Neural cell (in vitro differentiated cells): ENCODE results near the gene CHMP1A. TPM values are rescaled to one million over a fixed set of nuclear protein-coding genes. Genes with fewer than 3 reads are reported as not detected.

ENCODE experiments used
- H2AFZ ChIP-seq: fragments of 200-600, 300-800 bp; sonication (generic), shearing (Covaris generic); 2 replicates; pipeline ENCODE4 v1.6.0; 2014; ENCODE audit warnings: low read depth, mild to moderate bottlenecking, antibody characterized with exemption, low read length, moderate library complexity
- H3F3A ChIP-seq: fragments of 200-600 bp; shearing (Covaris generic); 2 replicates; pipeline ENCODE4 v1.6.1; 2016; ENCODE audit warnings: mild to moderate bottlenecking, moderate library complexity, mixed read lengths, antibody characterized with exemption, low read length; ENCODE audit not compliant: insufficient read depth, poor library complexity, severe bottlenecking
- H3K27ac ChIP-seq: fragments of 200-600, 300-800 bp; sonication (generic), shearing (Covaris generic); 2 replicates; pipeline ENCODE4 v1.5.1; 2014; ENCODE audit warnings: mild to moderate bottlenecking, low read length, moderate library complexity
- H3K27me3 ChIP-seq: fragments of 300-800, 200-600 bp; sonication (generic), shearing (Covaris generic); 2 replicates; pipeline ENCODE4 v1.6.0; 2014; ENCODE audit warnings: mild to moderate bottlenecking, low read depth, low read length, moderate library complexity; ENCODE audit not compliant: insufficient read depth
- H3K36me3 ChIP-seq: fragments of 300-800, 200-600 bp; sonication (generic), shearing (Covaris generic); 2 replicates; pipeline ENCODE4 v1.5.1; 2014; ENCODE audit warnings: mild to moderate bottlenecking, antibody characterized with exemption, low read length, moderate library complexity; ENCODE audit not compliant: insufficient read depth
- H3K4me2 ChIP-seq: fragments of 300-800, 200-600 bp; sonication (generic), shearing (Covaris generic); 2 replicates; pipeline ENCODE4 v1.6.0; 2014; ENCODE audit warnings: mild to moderate bottlenecking, low read length
- H3K4me3 ChIP-seq: fragments of 300-800, 200-600 bp; sonication (generic), shearing (Covaris generic); 2 replicates; pipeline ENCODE4 v1.5.1; 2014; ENCODE audit warnings: mild to moderate bottlenecking, low read length, moderate library complexity
- H3K79me2 ChIP-seq: fragments of 200-600 bp; shearing (Covaris generic); replicated peaks from 2 replicates; pipeline ENCODE4 v1.6.0; 2014; ENCODE audit warnings: mild to moderate bottlenecking, low read length, moderate library complexity; ENCODE audit not compliant: insufficient read depth
- H3K9ac ChIP-seq: fragments of 300-800, 200-600 bp; sonication (generic), shearing (Covaris generic); 2 replicates; pipeline ENCODE4 v1.6.1; 2016; ENCODE audit warnings: mild to moderate bottlenecking, low read length, mixed read lengths
- H3K9me2 ChIP-seq: fragments of 200-600 bp; shearing (Covaris generic); 2 replicates; pipeline ENCODE4 v1.6.1; 2016; ENCODE audit warnings: mild to moderate bottlenecking, low read length, mixed read lengths; ENCODE audit not compliant: insufficient read depth
- H3K9me3 ChIP-seq: fragments of 200-600, 300-800 bp; sonication (generic), shearing (Covaris generic); 2 replicates; pipeline ENCODE4 v1.6.1; 2016; ENCODE audit warnings: mild to moderate bottlenecking, mixed run types, low read length, moderate library complexity, mixed read lengths
- H4K20me1 ChIP-seq: fragments of 200-600 bp; shearing (Covaris generic); 2 replicates; pipeline ENCODE4 v1.6.1; 2016; ENCODE audit warnings: mild to moderate bottlenecking, mixed run types; ENCODE audit not compliant: insufficient read depth
- EP300 ChIP-seq: fragments of 450-650 bp; conservative IDR thresholded peaks from 2 replicates; pipeline ENCODE4 v1.6.1; 2014; ENCODE audit warnings: antibody characterized with exemption, mild to moderate bottlenecking, moderate library complexity; ENCODE audit not compliant: poor library complexity, severe bottlenecking
- EZH2 ChIP-seq: fragments of 200-600, 300-800 bp; shearing (Covaris generic), sonication (generic); IDR thresholded peaks from 2 replicates; pipeline ENCODE4 v1.6.1; 2014; ENCODE audit warnings: antibody characterized with exemption, low read length, borderline replicate concordance, mild to moderate bottlenecking; ENCODE audit not compliant: insufficient read depth, poor library complexity, severe bottlenecking
- MXI1 ChIP-seq: fragments of 450-650 bp; conservative IDR thresholded peaks from 2 replicates; pipeline ENCODE4 v1.6.1; 2014; ENCODE audit warnings: antibody characterized with exemption, mild to moderate bottlenecking; ENCODE audit not compliant: poor library complexity, severe bottlenecking
- POLR2AphosphoS5 ChIP-seq: IDR thresholded peaks from 2 replicates; pipeline ENCODE4 v1.6.1; 2012
- RAD21 ChIP-seq: fragments of 450-650 bp; conservative IDR thresholded peaks from 2 replicates; pipeline ENCODE4 v1.6.1; 2014; ENCODE audit warnings: antibody characterized with exemption, mild to moderate bottlenecking, moderate library complexity
- SMC3 ChIP-seq: fragments of 450-650 bp; conservative IDR thresholded peaks from 2 replicates; pipeline ENCODE4 v1.6.1; 2014; ENCODE audit warnings: antibody characterized with exemption, mild to moderate bottlenecking, moderate library complexity; ENCODE audit not compliant: poor library complexity
- TAF1 ChIP-seq: IDR thresholded peaks from 2 replicates; pipeline ENCODE4 v1.6.1; 2012; ENCODE audit warnings: low read depth
- polyA plus RNA-seq: library from polyadenylated mRNA; depleted of rRNA; stranded (reverse); fragments of >200 nt; gene quantifications from 2 replicates; pipeline ENCODE4 v1.2.3, GENCODE V29; 2014
- TF ChIP-seq, protein P1 (sequence below): fragments of 450-650 bp; IDR thresholded peaks from 2 replicates; pipeline ENCODE4 v1.5.1; 2014; ENCODE audit warnings: antibody characterized with exemption, mild to moderate bottlenecking, moderate library complexity; ENCODE audit not compliant: poor library complexity, severe bottlenecking
- TF ChIP-seq, protein P2 (sequence below): IDR thresholded peaks from 2 replicates; pipeline ENCODE4 v1.6.1; 2012; ENCODE audit warnings: borderline replicate concordance

CHMP1A gene
- polyA plus RNA-seq, 1 donor from 2014 or later: 113 TPM

DNA sequence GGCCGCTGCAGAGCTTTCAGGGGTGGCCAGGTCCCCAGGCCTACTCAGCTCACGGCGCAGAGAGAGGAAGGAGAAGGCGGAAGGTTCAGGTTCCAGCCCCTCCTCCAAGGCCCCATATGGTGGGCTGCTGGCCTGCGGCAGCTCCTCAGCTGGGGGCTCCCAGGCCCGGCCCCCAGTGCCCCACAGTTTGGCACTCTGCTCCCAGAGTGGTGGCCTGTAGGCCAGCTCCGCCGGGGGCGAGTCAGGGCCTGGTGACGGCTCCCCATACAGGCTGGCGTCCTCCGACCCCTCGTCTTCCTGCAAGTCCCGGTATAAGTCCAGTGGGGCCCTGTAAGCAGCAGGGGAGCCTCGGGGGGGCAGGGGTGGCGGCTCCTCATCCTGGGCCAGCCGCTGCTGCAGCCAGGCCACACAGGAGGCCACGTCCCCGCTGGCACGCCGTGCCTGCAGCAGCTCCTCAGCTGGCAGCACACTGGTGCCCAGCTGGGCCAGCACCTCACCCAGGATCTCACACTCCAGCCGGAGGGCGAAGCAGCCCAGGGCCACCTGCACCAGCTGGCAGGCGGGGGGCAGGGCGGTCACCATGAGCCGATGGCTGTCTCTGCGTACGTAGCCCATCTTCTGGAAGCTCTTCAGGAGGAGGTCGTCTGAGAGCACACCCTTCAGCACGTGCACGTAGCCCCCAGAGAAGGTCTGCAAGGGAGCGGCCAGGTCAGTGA lies 40.3 kb upstream of the CHMP1A start:
- Histone ChIP-seq H3K36me3 (no peaks in the 10 kb centered on the region), H3K9me3 (no peaks in the 10 kb centered on the region), H3K9ac (no peak overlapping the region), H4K20me1 (no peaks in the 10 kb centered on the region), H3K27ac (no peak overlapping the region), H3K27me3 (no peaks in the 10 kb centered on the region), H3K79me2 (no peaks in the 10 kb centered on the region), H2AFZ (no peak overlapping the region), H3K4me2 (no peak overlapping the region), H3K9me2 (no peaks in the 10 kb centered on the region), H3K4me3 (no peak overlapping the region), H3F3A (no peaks in the 10 kb centered on the region)
- TF ChIP-seq, protein P1, sequence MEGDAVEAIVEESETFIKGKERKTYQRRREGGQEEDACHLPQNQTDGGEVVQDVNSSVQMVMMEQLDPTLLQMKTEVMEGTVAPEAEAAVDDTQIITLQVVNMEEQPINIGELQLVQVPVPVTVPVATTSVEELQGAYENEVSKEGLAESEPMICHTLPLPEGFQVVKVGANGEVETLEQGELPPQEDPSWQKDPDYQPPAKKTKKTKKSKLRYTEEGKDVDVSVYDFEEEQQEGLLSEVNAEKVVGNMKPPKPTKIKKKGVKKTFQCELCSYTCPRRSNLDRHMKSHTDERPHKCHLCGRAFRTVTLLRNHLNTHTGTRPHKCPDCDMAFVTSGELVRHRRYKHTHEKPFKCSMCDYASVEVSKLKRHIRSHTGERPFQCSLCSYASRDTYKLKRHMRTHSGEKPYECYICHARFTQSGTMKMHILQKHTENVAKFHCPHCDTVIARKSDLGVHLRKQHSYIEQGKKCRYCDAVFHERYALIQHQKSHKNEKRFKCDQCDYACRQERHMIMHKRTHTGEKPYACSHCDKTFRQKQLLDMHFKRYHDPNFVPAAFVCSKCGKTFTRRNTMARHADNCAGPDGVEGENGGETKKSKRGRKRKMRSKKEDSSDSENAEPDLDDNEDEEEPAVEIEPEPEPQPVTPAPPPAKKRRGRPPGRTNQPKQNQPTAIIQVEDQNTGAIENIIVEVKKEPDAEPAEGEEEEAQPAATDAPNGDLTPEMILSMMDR: no peak
- TF ChIP-seq POLR2AphosphoS5: no peak
- TF ChIP-seq SMC3: no peak
- no peak for TF ChIP-seq EZH2
- TF ChIP-seq EP300: no peak
- TF ChIP-seq, protein P2, sequence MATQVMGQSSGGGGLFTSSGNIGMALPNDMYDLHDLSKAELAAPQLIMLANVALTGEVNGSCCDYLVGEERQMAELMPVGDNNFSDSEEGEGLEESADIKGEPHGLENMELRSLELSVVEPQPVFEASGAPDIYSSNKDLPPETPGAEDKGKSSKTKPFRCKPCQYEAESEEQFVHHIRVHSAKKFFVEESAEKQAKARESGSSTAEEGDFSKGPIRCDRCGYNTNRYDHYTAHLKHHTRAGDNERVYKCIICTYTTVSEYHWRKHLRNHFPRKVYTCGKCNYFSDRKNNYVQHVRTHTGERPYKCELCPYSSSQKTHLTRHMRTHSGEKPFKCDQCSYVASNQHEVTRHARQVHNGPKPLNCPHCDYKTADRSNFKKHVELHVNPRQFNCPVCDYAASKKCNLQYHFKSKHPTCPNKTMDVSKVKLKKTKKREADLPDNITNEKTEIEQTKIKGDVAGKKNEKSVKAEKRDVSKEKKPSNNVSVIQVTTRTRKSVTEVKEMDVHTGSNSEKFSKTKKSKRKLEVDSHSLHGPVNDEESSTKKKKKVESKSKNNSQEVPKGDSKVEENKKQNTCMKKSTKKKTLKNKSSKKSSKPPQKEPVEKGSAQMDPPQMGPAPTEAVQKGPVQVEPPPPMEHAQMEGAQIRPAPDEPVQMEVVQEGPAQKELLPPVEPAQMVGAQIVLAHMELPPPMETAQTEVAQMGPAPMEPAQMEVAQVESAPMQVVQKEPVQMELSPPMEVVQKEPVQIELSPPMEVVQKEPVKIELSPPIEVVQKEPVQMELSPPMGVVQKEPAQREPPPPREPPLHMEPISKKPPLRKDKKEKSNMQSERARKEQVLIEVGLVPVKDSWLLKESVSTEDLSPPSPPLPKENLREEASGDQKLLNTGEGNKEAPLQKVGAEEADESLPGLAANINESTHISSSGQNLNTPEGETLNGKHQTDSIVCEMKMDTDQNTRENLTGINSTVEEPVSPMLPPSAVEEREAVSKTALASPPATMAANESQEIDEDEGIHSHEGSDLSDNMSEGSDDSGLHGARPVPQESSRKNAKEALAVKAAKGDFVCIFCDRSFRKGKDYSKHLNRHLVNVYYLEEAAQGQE: no peak
- no peak for TF ChIP-seq RAD21
- no peak for TF ChIP-seq TAF1
- TF ChIP-seq MXI1: no peak

DNA sequence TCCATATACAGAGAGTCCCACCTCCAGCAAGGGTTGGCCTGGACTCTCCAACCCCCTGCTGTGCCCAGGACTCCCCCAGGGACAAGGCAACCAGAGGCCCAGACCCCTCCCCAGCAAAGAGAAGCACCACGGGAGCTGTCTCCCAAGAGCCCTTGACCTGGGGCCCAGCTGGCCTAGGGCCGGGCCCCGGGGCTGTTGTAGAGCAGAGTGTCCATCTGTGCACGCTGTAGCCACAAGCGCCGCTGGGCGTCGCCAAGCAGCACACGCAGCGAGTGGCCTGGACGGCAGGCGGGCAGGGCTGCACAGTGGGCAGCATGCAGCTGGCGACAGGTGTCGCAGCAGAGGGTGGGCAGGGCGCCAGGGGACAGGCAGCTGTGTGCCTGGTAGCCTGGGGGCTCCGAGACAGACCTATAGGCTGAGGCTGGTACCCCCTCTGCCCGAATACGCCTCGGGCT lies 39.7 kb upstream of the CHMP1A start:
- Histone ChIP-seq H4K20me1 (no peaks in the 10 kb centered on the region), H3F3A (no peaks in the 10 kb centered on the region), H3K9me3 (no peaks in the 10 kb centered on the region), H3K9ac (no peak overlapping the region), H2AFZ (no peak overlapping the region), H3K9me2 (no peaks in the 10 kb centered on the region), H3K27ac (no peak overlapping the region), H3K79me2 (no peaks in the 10 kb centered on the region), H3K4me2 (no peak overlapping the region), H3K36me3 (no peaks in the 10 kb centered on the region), H3K4me3 (no peak overlapping the region), H3K27me3 (no peaks in the 10 kb centered on the region)
- TF ChIP-seq TAF1: no peak
- no peak for TF ChIP-seq POLR2AphosphoS5
- TF ChIP-seq MXI1: no peak
- TF ChIP-seq, protein P1: no peak
- TF ChIP-seq EZH2: no peak
- no peak for TF ChIP-seq RAD21
- TF ChIP-seq, protein P2: no peak
